ENCODE data around the gene TMCC1.
"Not testable (repeated sequence)": the region's sequence is repeated elsewhere in the genome, so short reads cannot be mapped to it uniquely, and the experiment has no call there.

Gene TMCC1

GRCh38 chr3:129836381-129837064 lies 57.0 kb downstream of the TMCC1 start:
- no peak for TF ChIP-seq ZFX (IDR thresholded peaks at IDR 0.05; ENCODE audit: borderline replicate concordance)
- TF ChIP-seq CTCF (IDR thresholded peaks at IDR 0.05), result no peak
- H3K27ac ChIP-seq, result no peak overlapping the region

GRCh38 chr3:129835198-129835597 lies 58.3 kb downstream of the TMCC1 start:
- no peak overlapping the region for H3K27ac ChIP-seq
- TF ChIP-seq CTCF (IDR thresholded peaks at IDR 0.05), result no peak
- no peak for TF ChIP-seq ZFX (IDR thresholded peaks at IDR 0.05; ENCODE audit: borderline replicate concordance)

- no peak for TF ChIP-seq CTCF (IDR thresholded peaks at IDR 0.05)
- TF ChIP-seq ZFX (IDR thresholded peaks at IDR 0.05; ENCODE audit: borderline replicate concordance), result no peak
- H3K27ac ChIP-seq, result no peak overlapping the region
Measured at GRCh38 chr3:129834580-129834979, 58.9 kb downstream of the TMCC1 start.

- H3K27ac ChIP-seq, result not testable (repeated sequence)
Measured at GRCh38 chr3:129831942-129832341, 61.6 kb downstream of the TMCC1 start.

GRCh38 chr3:129831503-129831902 lies 62.0 kb downstream of the TMCC1 start:
- no peak for TF ChIP-seq ZFX (IDR thresholded peaks at IDR 0.05; ENCODE audit: borderline replicate concordance)
- H3K27ac ChIP-seq, result no peak overlapping the region

- no peak overlapping the region for H3K27ac ChIP-seq
Measured at GRCh38 chr3:129829640-129830039, 63.9 kb downstream of the TMCC1 start.

GRCh38 chr3:129827765-129828164 lies 65.7 kb downstream of the TMCC1 start:
- no peak for TF ChIP-seq CTCF (IDR thresholded peaks at IDR 0.05)
- TF ChIP-seq ZFX (IDR thresholded peaks at IDR 0.05; ENCODE audit: borderline replicate concordance), result no peak
- H3K27ac ChIP-seq, result no peak overlapping the region

More at GRCh38 chr3:129829640-129830039, 63.9 kb downstream of the TMCC1 start:
- TF ChIP-seq CTCF (IDR thresholded peaks at IDR 0.05), result peak; percentile 74
- no peak for TF ChIP-seq ZFX (IDR thresholded peaks at IDR 0.05; ENCODE audit: borderline replicate concordance)

- TF ChIP-seq CTCF (IDR thresholded peaks at IDR 0.05) (peak; percentile 87), ZFX (IDR thresholded peaks at IDR 0.05; ENCODE audit: borderline replicate concordance) (no peak)
- H3K27ac ChIP-seq, result no peak overlapping the region
Measured at GRCh38 chr3:129824926-129825541, 68.5 kb downstream of the TMCC1 start.

All from 22Rv1 (cell line).